ENCODE data around the gene DNASE1L3. TPM values are rescaled to one million over a fixed set of nuclear protein-coding genes. Genes with fewer than 3 reads are reported as not detected.
"Not testable (repeated sequence)": the region's sequence is repeated elsewhere in the genome, so short reads cannot be mapped to it uniquely, and the experiment has no call there.

The DNASE1L3 gene
- total RNA-seq, 1 donor from 2014 or later = 1.0 TPM

DNA sequence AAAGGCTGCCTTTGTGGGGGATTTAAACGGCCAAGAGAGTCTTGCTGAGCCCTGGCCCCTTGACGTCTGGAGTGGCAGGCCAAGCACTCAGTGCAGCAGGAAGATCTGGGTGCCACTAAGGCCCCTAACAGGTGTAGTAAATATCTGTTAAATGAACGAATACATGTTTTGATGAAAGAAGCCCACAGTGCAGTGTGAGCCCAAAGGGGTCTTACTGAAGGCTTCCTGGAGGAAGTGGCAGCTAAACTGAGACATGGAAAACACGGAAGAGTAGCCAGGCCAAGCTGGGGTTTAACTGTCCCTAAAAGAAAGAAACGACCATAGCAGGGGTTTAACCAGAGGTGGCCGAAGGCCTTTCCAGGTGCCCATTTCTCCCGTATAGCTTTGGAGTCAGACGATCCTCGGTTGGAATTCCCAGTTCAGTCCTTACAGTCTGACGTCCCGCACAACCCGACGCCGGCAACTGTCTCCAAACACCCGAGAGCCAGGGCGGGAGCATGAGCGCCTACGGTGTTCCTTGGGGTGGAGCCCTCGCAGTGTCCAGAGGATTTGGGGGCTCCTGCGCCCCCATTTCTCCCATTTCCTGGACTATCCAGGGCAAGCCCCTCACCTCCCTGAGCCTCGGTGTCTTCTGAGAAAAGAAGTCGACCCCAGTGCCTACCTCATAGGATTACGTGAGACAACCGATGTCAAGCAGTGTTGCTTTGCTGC is 25.9 kb upstream of the DNASE1L3 start:
- peak overlapping the region; percentile 83 to 87 (median 84) for H3K9ac ChIP-seq (ENCODE audit: low read depth in 1 of 3, low read length in 3 of 3)
- no peaks in the 10 kb centered on the region for H3K27me3 ChIP-seq (ENCODE audit: control insufficient read depth in 3 of 3, insufficient read depth in 3 of 3, low read length in 3 of 3)
- H3K4me1 ChIP-seq (ENCODE audit: control insufficient read depth in 3 of 3, insufficient read depth in 3 of 3, low read length in 3 of 3) = peaks cover 6 to 17% (median 17%) of the 10 kb centered on the region in 3 donors
- H3K4me3 ChIP-seq (ENCODE audit: low read length in 3 of 3) = peak overlapping the region; percentile 88 to 96 (median 92)
- H3K9me3 ChIP-seq (ENCODE audit: control insufficient read depth in 3 of 3, low read length in 3 of 3) = no peaks in the 10 kb centered on the region
- H3K27ac ChIP-seq (ENCODE audit: low read depth, low read length) = no peak overlapping the region
- no peaks in the 10 kb centered on the region for H3K36me3 ChIP-seq (ENCODE audit: control insufficient read depth in 3 of 3, insufficient read depth in 3 of 3, low read length in 3 of 3)

- Histone ChIP-seq H3K9ac (ENCODE audit: low read depth in 1 of 3, low read length in 3 of 3) (no peak overlapping the region), H3K27ac (ENCODE audit: low read depth, low read length) (no peak overlapping the region), H3K4me1 (ENCODE audit: control insufficient read depth in 3 of 3, insufficient read depth in 3 of 3, low read length in 3 of 3) (peaks cover 6 to 14% (median 11%) of the 10 kb centered on the region in 3 donors), H3K4me3 (ENCODE audit: low read length in 3 of 3) (no peak overlapping the region), H3K9me3 (ENCODE audit: control insufficient read depth in 3 of 3, low read length in 3 of 3) (no peaks in the 10 kb centered on the region), H3K36me3 (ENCODE audit: control insufficient read depth in 3 of 3, insufficient read depth in 3 of 3, low read length in 3 of 3) (no peaks in the 10 kb centered on the region), H3K27me3 (ENCODE audit: control insufficient read depth in 3 of 3, insufficient read depth in 3 of 3, low read length in 3 of 3) (no peaks in the 10 kb centered on the region)
These were observed 25.2 kb upstream of the DNASE1L3 start for GRCh38 chr3:58235970-58236369.

DNA sequence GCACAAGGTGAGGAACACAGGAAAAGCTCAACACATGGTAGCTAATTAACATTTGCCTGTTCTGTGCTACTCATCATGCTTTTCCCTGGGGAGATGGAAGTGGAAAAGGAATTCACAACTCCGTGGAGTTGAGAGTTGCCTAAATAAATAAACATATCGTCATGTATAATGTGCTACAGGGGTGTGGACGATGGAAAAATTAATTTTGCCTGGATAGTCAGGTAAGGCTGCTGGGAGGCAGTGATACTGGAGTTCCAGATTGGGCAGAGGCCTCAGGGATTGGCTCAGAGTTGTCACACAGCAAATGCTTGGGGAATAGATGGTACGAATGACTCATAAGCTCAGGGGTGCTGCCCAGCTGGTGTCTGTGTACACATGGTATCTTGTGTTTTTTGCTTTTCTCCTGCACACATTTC is 23.8 kb upstream of the DNASE1L3 start:
- Histone ChIP-seq H3K9ac (ENCODE audit: low read depth in 1 of 3, low read length in 3 of 3) (no peak overlapping the region), H3K36me3 (ENCODE audit: control insufficient read depth in 3 of 3, insufficient read depth in 3 of 3, low read length in 3 of 3) (no peaks in the 10 kb centered on the region), H3K9me3 (ENCODE audit: control insufficient read depth in 3 of 3, low read length in 3 of 3) (no peaks in the 10 kb centered on the region), H3K27ac (ENCODE audit: low read depth, low read length) (no peak overlapping the region), H3K4me3 (ENCODE audit: low read length in 3 of 3) (no peak overlapping the region), H3K4me1 (ENCODE audit: control insufficient read depth in 3 of 3, insufficient read depth in 3 of 3, low read length in 3 of 3) (peaks cover 6 to 14% (median 9%) of the 10 kb centered on the region in 3 donors), H3K27me3 (ENCODE audit: control insufficient read depth in 3 of 3, insufficient read depth in 3 of 3, low read length in 3 of 3) (no peaks in the 10 kb centered on the region)

DNA sequence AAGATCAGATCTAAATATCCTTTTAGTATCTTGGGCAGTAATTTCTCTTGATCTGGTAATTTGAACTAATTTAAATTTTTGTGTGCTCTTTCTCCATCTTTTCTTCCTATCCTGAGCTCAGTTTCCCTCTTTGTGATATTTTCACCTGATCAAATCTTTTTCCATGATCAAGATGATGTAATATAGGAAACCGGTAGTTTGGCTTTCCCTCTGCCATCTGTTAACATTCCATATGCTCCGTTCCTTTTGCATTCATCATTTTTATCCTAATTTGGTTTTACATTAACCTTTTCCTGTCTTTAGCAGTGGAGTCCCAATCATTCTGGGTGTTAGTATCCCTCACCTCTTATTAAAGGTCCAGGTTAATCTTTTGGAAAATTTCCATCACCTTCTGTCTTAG is 20.9 kb upstream of the DNASE1L3 start:
- Histone ChIP-seq H3K4me3 (ENCODE audit: low read length in 3 of 3) (no peak overlapping the region), H3K27ac (ENCODE audit: low read depth, low read length) (no peak overlapping the region), H3K9ac (ENCODE audit: low read depth in 1 of 3, low read length in 3 of 3) (no peak overlapping the region), H3K36me3 (ENCODE audit: control insufficient read depth in 3 of 3, insufficient read depth in 3 of 3, low read length in 3 of 3) (no peaks in the 10 kb centered on the region), H3K27me3 (ENCODE audit: control insufficient read depth in 3 of 3, insufficient read depth in 3 of 3, low read length in 3 of 3) (no peaks in the 10 kb centered on the region), H3K4me1 (ENCODE audit: control insufficient read depth in 3 of 3, insufficient read depth in 3 of 3, low read length in 3 of 3) (peaks cover 0 to 3% (median under 1%) of the 10 kb centered on the region in 3 donors), H3K9me3 (ENCODE audit: control insufficient read depth in 3 of 3, low read length in 3 of 3) (no peaks in the 10 kb centered on the region)

DNA sequence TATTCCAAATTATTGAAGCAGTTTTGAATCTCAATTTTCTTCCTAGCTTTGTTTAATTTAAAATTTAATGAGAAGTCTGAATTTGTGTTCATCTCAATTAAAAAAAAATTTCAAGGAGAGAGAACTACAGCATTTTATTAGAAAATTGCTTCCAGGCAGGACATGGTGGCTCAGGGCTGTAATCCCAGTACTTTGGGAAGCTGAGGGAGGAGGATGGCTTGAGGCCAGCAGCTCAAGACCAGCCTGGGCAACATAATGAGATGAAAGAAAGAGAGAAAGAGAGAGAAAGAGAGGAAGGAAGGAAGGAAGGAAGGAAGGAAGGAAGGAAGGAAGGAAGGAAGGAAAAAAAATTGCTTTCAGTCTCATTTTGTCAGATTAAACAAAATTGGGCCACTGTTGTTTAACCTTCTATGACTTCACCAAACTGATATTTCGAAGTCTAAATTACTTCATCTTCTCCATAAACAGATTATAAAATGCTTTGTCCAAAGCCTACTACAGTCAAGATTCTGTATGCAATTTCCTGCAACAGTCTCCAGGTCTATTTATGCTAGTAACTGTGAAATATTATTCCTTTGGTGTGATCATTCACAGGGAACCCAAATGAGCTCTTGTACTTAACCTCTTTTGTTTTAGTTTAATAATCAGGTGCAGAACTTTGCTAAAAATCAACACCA is 20.2 kb upstream of the DNASE1L3 start:
- no peaks in the 10 kb centered on the region for H3K4me1 ChIP-seq (ENCODE audit: control insufficient read depth in 3 of 3, insufficient read depth in 3 of 3, low read length in 3 of 3)
- H3K27ac ChIP-seq (ENCODE audit: low read depth, low read length) = no peak overlapping the region
- H3K9me3 ChIP-seq (ENCODE audit: control insufficient read depth in 3 of 3, low read length in 3 of 3) = no peaks in the 10 kb centered on the region
- H3K27me3 ChIP-seq (ENCODE audit: control insufficient read depth in 3 of 3, insufficient read depth in 3 of 3, low read length in 3 of 3) = no peaks in the 10 kb centered on the region
- no peak overlapping the region for H3K4me3 ChIP-seq (ENCODE audit: low read length in 3 of 3)
- no peak overlapping the region for H3K9ac ChIP-seq (ENCODE audit: low read depth in 1 of 3, low read length in 3 of 3)
- H3K36me3 ChIP-seq (ENCODE audit: control insufficient read depth in 3 of 3, insufficient read depth in 3 of 3, low read length in 3 of 3) = no peaks in the 10 kb centered on the region

GRCh38 chr3:58227933-58228332 is 17.2 kb upstream of the DNASE1L3 start:
- H3K9me3 ChIP-seq (ENCODE audit: control insufficient read depth in 3 of 3, low read length in 3 of 3); H3K4me1 ChIP-seq (ENCODE audit: control insufficient read depth in 3 of 3, insufficient read depth in 3 of 3, low read length in 3 of 3); H3K4me3 ChIP-seq (ENCODE audit: low read length in 3 of 3); H3K36me3 ChIP-seq (ENCODE audit: control insufficient read depth in 3 of 3, insufficient read depth in 3 of 3, low read length in 3 of 3); H3K9ac ChIP-seq (ENCODE audit: low read depth in 1 of 3, low read length in 3 of 3); H3K27me3 ChIP-seq (ENCODE audit: control insufficient read depth in 3 of 3, insufficient read depth in 3 of 3, low read length in 3 of 3); H3K27ac ChIP-seq (ENCODE audit: low read depth, low read length): not testable (repeated sequence)

DNA sequence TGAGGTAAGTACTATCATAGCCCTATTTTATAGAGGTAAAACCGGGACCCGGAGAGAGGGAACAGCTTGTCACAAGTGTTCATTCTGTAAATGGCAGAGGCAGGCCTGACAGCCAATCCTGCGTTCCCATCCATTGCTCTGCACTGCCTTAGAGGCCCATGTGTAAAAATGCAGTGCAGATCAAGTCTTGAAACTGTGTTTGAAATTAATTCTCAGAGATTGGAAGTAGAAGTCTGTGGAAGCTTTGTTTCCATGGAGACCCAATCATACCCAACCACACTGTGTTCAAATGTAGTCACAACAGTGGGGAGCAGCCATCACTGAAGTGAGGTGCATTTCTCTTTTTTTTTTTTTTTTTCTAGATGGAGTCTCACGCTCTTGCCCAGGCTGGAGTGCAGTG is 13.1 kb upstream of the DNASE1L3 start:
- Histone ChIP-seq H3K27ac (ENCODE audit: low read depth, low read length) (no peak overlapping the region), H3K4me1 (ENCODE audit: control insufficient read depth in 3 of 3, insufficient read depth in 3 of 3, low read length in 3 of 3) (no peaks in the 10 kb centered on the region), H3K4me3 (ENCODE audit: low read length in 3 of 3) (no peak overlapping the region), H3K36me3 (ENCODE audit: control insufficient read depth in 3 of 3, insufficient read depth in 3 of 3, low read length in 3 of 3) (no peaks in the 10 kb centered on the region), H3K9me3 (ENCODE audit: control insufficient read depth in 3 of 3, low read length in 3 of 3) (no peaks in the 10 kb centered on the region), H3K27me3 (ENCODE audit: control insufficient read depth in 3 of 3, insufficient read depth in 3 of 3, low read length in 3 of 3) (no peaks in the 10 kb centered on the region), H3K9ac (ENCODE audit: low read depth in 1 of 3, low read length in 3 of 3) (no peak overlapping the region)

DNA sequence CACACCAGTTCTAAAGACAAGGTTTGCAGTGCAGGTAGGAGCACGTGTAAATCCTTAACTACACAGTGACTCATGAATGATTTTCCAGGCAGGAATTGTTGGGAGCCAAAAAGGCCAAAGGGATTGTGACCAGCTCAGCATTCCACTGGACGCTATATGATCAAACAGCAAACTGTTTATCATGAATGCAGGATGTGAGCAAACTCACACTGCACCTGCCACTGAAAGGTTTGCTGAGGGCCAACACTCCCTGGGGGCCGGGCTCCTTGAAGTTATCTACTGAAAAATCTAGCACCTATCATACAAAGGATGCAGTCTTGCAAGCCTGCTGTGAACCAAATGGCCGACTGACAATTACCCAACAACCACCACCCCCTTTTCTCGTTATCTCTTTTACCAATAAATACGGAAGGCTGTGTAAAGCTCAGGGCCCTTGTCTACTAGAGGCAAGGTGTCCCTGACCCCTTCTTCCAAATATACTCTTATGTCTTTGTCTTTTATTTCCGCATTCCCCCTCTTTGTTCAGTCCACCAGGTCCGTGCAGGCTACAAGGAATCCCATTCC is 11.5 kb upstream of the DNASE1L3 start:
- Histone ChIP-seq H3K9me3 (ENCODE audit: control insufficient read depth in 3 of 3, low read length in 3 of 3) (no peaks in the 10 kb centered on the region), H3K27ac (ENCODE audit: low read depth, low read length) (no peak overlapping the region), H3K36me3 (ENCODE audit: control insufficient read depth in 3 of 3, insufficient read depth in 3 of 3, low read length in 3 of 3) (no peaks in the 10 kb centered on the region), H3K4me3 (ENCODE audit: low read length in 3 of 3) (no peak overlapping the region), H3K4me1 (ENCODE audit: control insufficient read depth in 3 of 3, insufficient read depth in 3 of 3, low read length in 3 of 3) (peaks cover 3 to 4% (median 4%) of the 10 kb centered on the region in 3 donors), H3K27me3 (ENCODE audit: control insufficient read depth in 3 of 3, insufficient read depth in 3 of 3, low read length in 3 of 3) (no peaks in the 10 kb centered on the region), H3K9ac (ENCODE audit: low read depth in 1 of 3, low read length in 3 of 3) (no peak overlapping the region)

DNA sequence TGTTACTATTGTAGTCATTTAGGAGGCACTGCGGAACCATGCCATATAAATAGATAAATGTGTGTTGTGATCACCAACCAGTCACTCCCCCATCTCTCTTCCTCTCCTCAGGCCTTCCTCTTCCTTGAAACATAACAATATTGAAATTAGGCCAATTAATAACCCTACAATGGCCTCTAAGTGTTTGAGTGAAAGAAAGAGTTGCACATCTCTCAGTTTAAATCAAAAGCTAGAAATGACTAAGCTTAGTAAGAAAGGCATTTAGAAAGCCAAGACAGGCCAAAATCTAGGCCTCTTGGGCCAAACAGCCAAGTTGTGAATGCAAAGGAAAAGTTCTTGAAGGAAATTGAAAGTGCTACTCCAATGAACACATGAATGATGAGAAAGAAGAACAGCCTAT is 8.1 kb upstream of the DNASE1L3 start:
- H3K27me3 ChIP-seq (ENCODE audit: control insufficient read depth in 3 of 3, insufficient read depth in 3 of 3, low read length in 3 of 3) = no peaks in the 10 kb centered on the region
- H3K9ac ChIP-seq (ENCODE audit: low read depth in 1 of 3, low read length in 3 of 3) = no peak overlapping the region
- no peak overlapping the region for H3K4me3 ChIP-seq (ENCODE audit: low read length in 3 of 3)
- H3K9me3 ChIP-seq (ENCODE audit: control insufficient read depth in 3 of 3, low read length in 3 of 3) = no peaks in the 10 kb centered on the region
- peaks cover 11 to 14% (median 11%) of the 10 kb centered on the region in 3 donors for H3K4me1 ChIP-seq (ENCODE audit: control insufficient read depth in 3 of 3, insufficient read depth in 3 of 3, low read length in 3 of 3)
- no peaks in the 10 kb centered on the region for H3K36me3 ChIP-seq (ENCODE audit: control insufficient read depth in 3 of 3, insufficient read depth in 3 of 3, low read length in 3 of 3)
- no peak overlapping the region for H3K27ac ChIP-seq (ENCODE audit: low read depth, low read length)

DNA sequence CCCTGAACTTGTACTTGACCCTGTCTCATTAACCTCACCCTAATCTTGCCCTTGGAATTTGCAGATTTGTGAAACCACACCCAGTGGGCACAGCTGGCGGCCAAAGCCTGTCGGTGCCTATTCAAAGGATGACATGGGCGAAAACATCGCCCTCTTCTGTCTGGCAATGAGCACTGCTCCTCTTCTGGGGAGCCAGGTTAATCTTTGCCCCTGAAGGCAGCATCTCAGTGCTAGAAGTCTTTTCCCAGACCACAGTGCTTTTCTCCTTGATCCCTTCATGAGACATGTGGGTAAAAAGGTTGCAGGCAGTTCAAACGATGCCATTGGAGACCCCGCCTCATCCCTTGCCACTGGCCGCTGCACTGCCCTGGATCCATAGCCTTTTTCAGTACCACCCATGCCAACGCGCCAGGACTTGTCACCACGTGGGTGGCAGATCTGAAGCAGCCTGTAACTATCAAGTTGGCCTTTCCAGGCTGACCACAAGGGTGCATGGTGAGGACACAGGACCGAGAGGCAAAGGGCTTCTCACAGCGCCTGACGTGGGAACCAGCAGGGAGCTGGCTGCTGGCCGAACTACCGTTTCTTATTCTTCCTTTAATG is 6.5 kb upstream of the DNASE1L3 start:
- peak overlapping the region in 2 of 3 donors; percentile 19 to 41 for H3K4me3 ChIP-seq (ENCODE audit: low read length in 3 of 3)
- peaks cover 11 to 14% (median 11%) of the 10 kb centered on the region in 3 donors for H3K4me1 ChIP-seq (ENCODE audit: control insufficient read depth in 3 of 3, insufficient read depth in 3 of 3, low read length in 3 of 3)
- no peak overlapping the region for H3K27ac ChIP-seq (ENCODE audit: low read depth, low read length)
- no peaks in the 10 kb centered on the region for H3K36me3 ChIP-seq (ENCODE audit: control insufficient read depth in 3 of 3, insufficient read depth in 3 of 3, low read length in 3 of 3)
- H3K9ac ChIP-seq (ENCODE audit: low read depth in 1 of 3, low read length in 3 of 3) = peak overlapping the region in 1 of 3 donors; percentile 11
- no peaks in the 10 kb centered on the region for H3K27me3 ChIP-seq (ENCODE audit: control insufficient read depth in 3 of 3, insufficient read depth in 3 of 3, low read length in 3 of 3)
- no peaks in the 10 kb centered on the region for H3K9me3 ChIP-seq (ENCODE audit: control insufficient read depth in 3 of 3, low read length in 3 of 3)
